ENCODE results near the gene PPP2R2D.
"Not testable (repeated sequence)": the region's sequence is repeated elsewhere in the genome, so short reads cannot be mapped to it uniquely, and the experiment has no call there.

PPP2R2D gene

GRCh38 chr10:131869344-131869743 lies 31.5 kb upstream of the PPP2R2D start:
- DNase-seq = no peak

GRCh38 chr10:131870411-131870810 lies 30.4 kb upstream of the PPP2R2D start:
- no peak for DNase-seq

GRCh38 chr10:131870831-131871672 lies 29.8 kb upstream of the PPP2R2D start:
- no peak for DNase-seq

GRCh38 chr10:131871673-131872005 lies 29.2 kb upstream of the PPP2R2D start:
- DNase-seq = no peak

GRCh38 chr10:131872011-131872826 lies 28.6 kb upstream of the PPP2R2D start:
- no peak for DNase-seq

GRCh38 chr10:131872827-131873375 lies 27.9 kb upstream of the PPP2R2D start:
- no peak for DNase-seq

GRCh38 chr10:131874991-131875451 lies 25.8 kb upstream of the PPP2R2D start:
- DNase-seq = peak; percentile 36 to 41

- no peak for DNase-seq
Observed at GRCh38 chr10:131875501-131875900, 25.3 kb upstream of the PPP2R2D start.

- no peak for DNase-seq
Observed at GRCh38 chr10:131876017-131876416, 24.8 kb upstream of the PPP2R2D start.

GRCh38 chr10:131876508-131876907 lies 24.3 kb upstream of the PPP2R2D start:
- DNase-seq = no peak

- no peak for DNase-seq
Observed at GRCh38 chr10:131880016-131880590, 20.7 kb upstream of the PPP2R2D start.

- no peak for DNase-seq
Observed at GRCh38 chr10:131881104-131881880, 19.5 kb upstream of the PPP2R2D start.

- no peak for DNase-seq
Observed at GRCh38 chr10:131882151-131882550, 18.7 kb upstream of the PPP2R2D start.

- DNase-seq = no peak
Observed at GRCh38 chr10:131882590-131883451, 18.0 kb upstream of the PPP2R2D start.

- not testable (repeated sequence) for DNase-seq
Observed at GRCh38 chr10:131883621-131884393, 17.0 kb upstream of the PPP2R2D start.

GRCh38 chr10:131885391-131886165 lies 15.2 kb upstream of the PPP2R2D start:
- DNase-seq = peak; percentile 80 to 82

GRCh38 chr10:131886237-131886636 lies 14.6 kb upstream of the PPP2R2D start:
- no peak for DNase-seq

- no peak for DNase-seq
Observed at GRCh38 chr10:131888186-131888604, 12.6 kb upstream of the PPP2R2D start.

GRCh38 chr10:131889755-131890154 lies 11.1 kb upstream of the PPP2R2D start:
- DNase-seq = no peak
